HepG2 (cell line): ENCODE data around the gene RNF222. TPM values are rescaled to one million over a fixed set of nuclear protein-coding genes. Genes with fewer than 3 reads are reported as not detected.

Source experiments
- ARNTL ChIP-seq: sonication (generic); formaldehyde crosslinking; IDR thresholded peaks from 2 replicates; pipeline ENCODE4 v1.4.0; 2020; ENCODE audit warnings: mild to moderate bottlenecking, missing genetic modification reagents
- FOSL2 ChIP-seq: sonication (generic); formaldehyde crosslinking; IDR thresholded peaks from 2 replicates; pipeline ENCODE4 v1.4.0; 2020; ENCODE audit warnings: missing genetic modification reagents
- HNRNPH1 ChIP-seq: fragments of 200-400 bp; formaldehyde crosslinking; optimal IDR thresholded peaks from 2 replicates; pipeline ENCODE3; 2017; ENCODE audit warnings: mild to moderate bottlenecking, low read depth, low read length
- JUN ChIP-seq: sonication (generic); formaldehyde crosslinking; IDR thresholded peaks from 2 replicates; pipeline ENCODE4 v1.4.0; 2020; ENCODE audit warnings: mild to moderate bottlenecking, missing genetic modification reagents
- KLF12 ChIP-seq: sonication (generic); formaldehyde crosslinking; IDR thresholded peaks from 2 replicates; pipeline ENCODE4 v1.4.0; 2020; ENCODE audit warnings: missing genetic modification reagents, borderline replicate concordance
- MIER2 ChIP-seq: IDR thresholded peaks from 2 replicates; pipeline ENCODE4 v1.6.1; 2016; ENCODE audit warnings: missing biosample characterization, missing genetic modification reagents
- ZFX ChIP-seq: sonication (generic); formaldehyde crosslinking; IDR thresholded peaks from 2 replicates; pipeline ENCODE4 v1.4.0; 2020; ENCODE audit warnings: mild to moderate bottlenecking, low read depth, missing genetic modification reagents, moderate library complexity
- ZNF160 ChIP-seq: sonication (generic); formaldehyde crosslinking; IDR thresholded peaks from 2 replicates; pipeline ENCODE4 v1.8.0; 2022; ENCODE audit warnings: mild to moderate bottlenecking, inconsistent platforms, missing genetic modification reagents
- polyA plus RNA-seq, 8 experiments: library from polyadenylated mRNA; depleted of rRNA in 3 of 8; stranded (reverse) in 7 of 8; unstranded in 1 of 8; fragments of >200 nt; fragmentation: Illumina TruSeq in 4 of 8; extraction: Trizol in 4 of 8; gene quantifications; 2 replicates each; pipeline versions ENCODE4 v1.2.1 to v1.2.3, GENCODE V29; 2011 to 2016; ENCODE audit warnings: low read depth in 4 of 8, missing spikeins in 1 of 8, mixed read lengths in 1 of 8; ENCODE audit not compliant: insufficient read depth in 1 of 8
- total RNA-seq, 5 experiments: library from RNA; depleted of rRNA; stranded (reverse); fragments of >200 nt; fragmentation: Illumina TruSeq; extraction: Trizol; gene quantifications; 2 replicates each; pipeline ENCODE4 v1.2.3, GENCODE V29; 2016; ENCODE audit warnings: low read depth in 1 of 5
- TF ChIP-seq, protein P1 (sequence below): IDR thresholded peaks from 2 replicates; pipeline ENCODE4 v1.4.0; 2020; ENCODE audit warnings: mild to moderate bottlenecking, missing genetic modification reagents
- TF ChIP-seq, protein P2 (sequence below): sonication (generic); formaldehyde crosslinking; IDR thresholded peaks from 2 replicates; pipeline ENCODE4 v1.5.1; 2020; ENCODE audit warnings: mild to moderate bottlenecking, missing genetic modification reagents
- TF ChIP-seq, protein P3 (sequence below): sonication (generic); formaldehyde crosslinking; IDR thresholded peaks from 2 replicates; pipeline ENCODE4 v1.4.0; 2020; ENCODE audit warnings: missing genetic modification reagents, borderline replicate concordance
- TF ChIP-seq, protein P4 (sequence below): sonication (generic); formaldehyde crosslinking; IDR thresholded peaks from 2 replicates; pipeline ENCODE4 v1.5.0; 2020; ENCODE audit warnings: mild to moderate bottlenecking, missing genetic modification reagents
- TF ChIP-seq, protein P5 (sequence below): sonication (generic); formaldehyde crosslinking; IDR thresholded peaks from 2 replicates; pipeline ENCODE4 v1.9.0; 2021; ENCODE audit warnings: missing genetic modification reagents, mild to moderate bottlenecking, borderline replicate concordance

RNF222 gene
- total and polyA plus RNA-seq, 2 of the 13 experiments (the other 11 are each of a cell fraction or from before 2014, with no cell fraction given), result not detected

DNA sequence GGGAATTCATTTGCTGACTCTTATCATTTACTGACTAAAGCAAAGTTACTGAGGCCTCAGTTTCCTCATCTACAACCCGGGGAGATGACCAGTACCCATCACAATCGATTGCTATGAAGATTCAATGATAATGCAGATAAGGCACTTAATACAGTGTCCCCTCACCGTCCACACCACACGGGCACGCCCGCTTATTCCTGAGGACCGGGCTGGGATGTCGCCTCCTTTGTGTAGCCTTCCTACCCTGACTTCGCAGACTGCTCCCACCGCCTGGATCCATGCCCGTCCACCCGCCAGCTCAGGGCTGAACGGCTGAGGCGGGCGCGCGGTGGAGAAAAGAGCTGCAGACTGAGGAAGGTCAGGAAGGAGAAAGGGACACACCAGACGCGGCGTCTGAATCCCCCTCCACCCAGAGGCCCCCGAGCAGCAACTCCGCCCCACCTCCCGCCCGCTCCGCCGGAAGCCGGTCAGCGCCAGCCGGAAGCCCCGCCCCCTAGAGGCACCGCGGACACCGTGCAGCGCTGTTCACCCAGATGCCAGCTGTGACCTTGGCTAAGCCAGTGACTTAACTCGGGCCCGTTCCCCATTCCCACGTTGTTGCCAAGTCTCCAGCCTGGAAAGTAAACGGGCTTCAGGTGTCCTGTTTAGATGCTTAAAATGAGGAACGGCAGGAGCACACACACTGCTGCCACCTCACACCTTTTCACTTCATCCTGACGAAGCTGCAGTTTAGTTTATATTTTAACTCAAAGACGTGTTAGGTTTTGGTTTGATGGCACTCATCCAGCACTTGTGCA, 21.2 kb downstream of the RNF222 start, which contains the start of gene KRABD2 (continued):
- TF ChIP-seq ARNTL (CRISPR knock-in tag) (no peak), ZNF160 (no peak), HNRNPH1 (peak; percentile 94), KLF12 (CRISPR knock-in tag) (0 out of 2 replicates have a peak, but pooled peaks have one; percentile 30), ZFX (CRISPR knock-in tag) (peak; percentile 63), JUN (CRISPR knock-in tag) (no peak), MIER2 (CRISPR knock-in tag) (peak; percentile 71), FOSL2 (CRISPR knock-in tag) (peak; percentile 53)
- TF ChIP-seq, protein P1, sequence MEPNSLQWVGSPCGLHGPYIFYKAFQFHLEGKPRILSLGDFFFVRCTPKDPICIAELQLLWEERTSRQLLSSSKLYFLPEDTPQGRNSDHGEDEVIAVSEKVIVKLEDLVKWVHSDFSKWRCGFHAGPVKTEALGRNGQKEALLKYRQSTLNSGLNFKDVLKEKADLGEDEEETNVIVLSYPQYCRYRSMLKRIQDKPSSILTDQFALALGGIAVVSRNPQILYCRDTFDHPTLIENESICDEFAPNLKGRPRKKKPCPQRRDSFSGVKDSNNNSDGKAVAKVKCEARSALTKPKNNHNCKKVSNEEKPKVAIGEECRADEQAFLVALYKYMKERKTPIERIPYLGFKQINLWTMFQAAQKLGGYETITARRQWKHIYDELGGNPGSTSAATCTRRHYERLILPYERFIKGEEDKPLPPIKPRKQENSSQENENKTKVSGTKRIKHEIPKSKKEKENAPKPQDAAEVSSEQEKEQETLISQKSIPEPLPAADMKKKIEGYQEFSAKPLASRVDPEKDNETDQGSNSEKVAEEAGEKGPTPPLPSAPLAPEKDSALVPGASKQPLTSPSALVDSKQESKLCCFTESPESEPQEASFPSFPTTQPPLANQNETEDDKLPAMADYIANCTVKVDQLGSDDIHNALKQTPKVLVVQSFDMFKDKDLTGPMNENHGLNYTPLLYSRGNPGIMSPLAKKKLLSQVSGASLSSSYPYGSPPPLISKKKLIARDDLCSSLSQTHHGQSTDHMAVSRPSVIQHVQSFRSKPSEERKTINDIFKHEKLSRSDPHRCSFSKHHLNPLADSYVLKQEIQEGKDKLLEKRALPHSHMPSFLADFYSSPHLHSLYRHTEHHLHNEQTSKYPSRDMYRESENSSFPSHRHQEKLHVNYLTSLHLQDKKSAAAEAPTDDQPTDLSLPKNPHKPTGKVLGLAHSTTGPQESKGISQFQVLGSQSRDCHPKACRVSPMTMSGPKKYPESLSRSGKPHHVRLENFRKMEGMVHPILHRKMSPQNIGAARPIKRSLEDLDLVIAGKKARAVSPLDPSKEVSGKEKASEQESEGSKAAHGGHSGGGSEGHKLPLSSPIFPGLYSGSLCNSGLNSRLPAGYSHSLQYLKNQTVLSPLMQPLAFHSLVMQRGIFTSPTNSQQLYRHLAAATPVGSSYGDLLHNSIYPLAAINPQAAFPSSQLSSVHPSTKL (CRISPR knock-in tag), result peak; percentile 52; the same call in 1 of the 2 replicates
- TF ChIP-seq, protein P2, sequence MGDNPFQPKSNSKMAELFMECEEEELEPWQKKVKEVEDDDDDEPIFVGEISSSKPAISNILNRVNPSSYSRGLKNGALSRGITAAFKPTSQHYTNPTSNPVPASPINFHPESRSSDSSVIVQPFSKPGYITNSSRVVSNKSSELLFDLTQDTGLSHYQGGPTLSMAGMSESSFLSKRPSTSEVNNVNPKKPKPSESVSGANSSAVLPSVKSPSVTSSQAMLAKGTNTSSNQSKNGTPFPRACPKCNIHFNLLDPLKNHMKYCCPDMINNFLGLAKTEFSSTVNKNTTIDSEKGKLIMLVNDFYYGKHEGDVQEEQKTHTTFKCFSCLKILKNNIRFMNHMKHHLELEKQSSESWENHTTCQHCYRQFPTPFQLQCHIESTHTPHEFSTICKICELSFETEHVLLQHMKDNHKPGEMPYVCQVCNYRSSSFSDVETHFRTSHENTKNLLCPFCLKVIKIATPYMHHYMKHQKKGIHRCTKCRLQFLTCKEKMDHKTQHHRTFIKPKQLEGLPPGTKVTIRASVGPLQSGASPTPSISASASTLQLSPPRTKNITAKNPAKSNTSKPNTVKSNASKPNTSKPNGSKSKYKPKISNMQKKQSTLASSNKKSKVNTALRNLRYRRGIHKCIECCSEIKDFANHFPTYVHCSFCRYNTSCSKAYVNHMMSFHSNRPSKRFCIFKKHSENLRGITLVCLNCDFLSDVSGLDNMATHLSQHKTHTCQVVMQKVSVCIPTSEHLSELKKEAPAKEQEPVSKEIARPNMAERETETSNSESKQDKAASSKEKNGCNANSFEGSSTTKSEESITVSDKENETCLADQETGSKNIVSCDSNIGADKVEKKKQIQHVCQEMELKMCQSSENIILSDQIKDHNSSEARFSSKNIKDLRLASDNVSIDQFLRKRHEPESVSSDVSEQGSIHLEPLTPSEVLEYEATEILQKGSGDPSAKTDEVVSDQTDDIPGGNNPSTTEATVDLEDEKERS (CRISPR knock-in tag), result peak; percentile 90
- TF ChIP-seq, protein P3, sequence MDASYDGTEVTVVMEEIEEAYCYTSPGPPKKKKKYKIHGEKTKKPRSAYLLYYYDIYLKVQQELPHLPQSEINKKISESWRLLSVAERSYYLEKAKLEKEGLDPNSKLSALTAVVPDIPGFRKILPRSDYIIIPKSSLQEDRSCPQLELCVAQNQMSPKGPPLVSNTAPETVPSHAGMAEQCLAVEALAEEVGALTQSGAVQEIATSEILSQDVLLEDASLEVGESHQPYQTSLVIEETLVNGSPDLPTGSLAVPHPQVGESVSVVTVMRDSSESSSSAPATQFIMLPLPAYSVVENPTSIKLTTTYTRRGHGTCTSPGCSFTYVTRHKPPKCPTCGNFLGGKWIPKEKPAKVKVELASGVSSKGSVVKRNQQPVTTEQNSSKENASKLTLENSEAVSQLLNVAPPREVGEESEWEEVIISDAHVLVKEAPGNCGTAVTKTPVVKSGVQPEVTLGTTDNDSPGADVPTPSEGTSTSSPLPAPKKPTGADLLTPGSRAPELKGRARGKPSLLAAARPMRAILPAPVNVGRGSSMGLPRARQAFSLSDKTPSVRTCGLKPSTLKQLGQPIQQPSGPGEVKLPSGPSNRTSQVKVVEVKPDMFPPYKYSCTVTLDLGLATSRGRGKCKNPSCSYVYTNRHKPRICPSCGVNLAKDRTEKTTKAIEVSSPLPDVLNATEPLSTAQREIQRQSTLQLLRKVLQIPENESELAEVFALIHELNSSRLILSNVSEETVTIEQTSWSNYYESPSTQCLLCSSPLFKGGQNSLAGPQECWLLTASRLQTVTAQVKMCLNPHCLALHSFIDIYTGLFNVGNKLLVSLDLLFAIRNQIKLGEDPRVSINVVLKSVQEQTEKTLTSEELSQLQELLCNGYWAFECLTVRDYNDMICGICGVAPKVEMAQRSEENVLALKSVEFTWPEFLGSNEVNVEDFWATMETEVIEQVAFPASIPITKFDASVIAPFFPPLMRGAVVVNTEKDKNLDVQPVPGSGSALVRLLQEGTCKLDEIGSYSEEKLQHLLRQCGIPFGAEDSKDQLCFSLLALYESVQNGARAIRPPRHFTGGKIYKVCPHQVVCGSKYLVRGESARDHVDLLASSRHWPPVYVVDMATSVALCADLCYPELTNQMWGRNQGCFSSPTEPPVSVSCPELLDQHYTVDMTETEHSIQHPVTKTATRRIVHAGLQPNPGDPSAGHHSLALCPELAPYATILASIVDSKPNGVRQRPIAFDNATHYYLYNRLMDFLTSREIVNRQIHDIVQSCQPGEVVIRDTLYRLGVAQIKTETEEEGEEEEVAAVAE (CRISPR knock-in tag), result peak; percentile 78
- TF ChIP-seq, protein P4, sequence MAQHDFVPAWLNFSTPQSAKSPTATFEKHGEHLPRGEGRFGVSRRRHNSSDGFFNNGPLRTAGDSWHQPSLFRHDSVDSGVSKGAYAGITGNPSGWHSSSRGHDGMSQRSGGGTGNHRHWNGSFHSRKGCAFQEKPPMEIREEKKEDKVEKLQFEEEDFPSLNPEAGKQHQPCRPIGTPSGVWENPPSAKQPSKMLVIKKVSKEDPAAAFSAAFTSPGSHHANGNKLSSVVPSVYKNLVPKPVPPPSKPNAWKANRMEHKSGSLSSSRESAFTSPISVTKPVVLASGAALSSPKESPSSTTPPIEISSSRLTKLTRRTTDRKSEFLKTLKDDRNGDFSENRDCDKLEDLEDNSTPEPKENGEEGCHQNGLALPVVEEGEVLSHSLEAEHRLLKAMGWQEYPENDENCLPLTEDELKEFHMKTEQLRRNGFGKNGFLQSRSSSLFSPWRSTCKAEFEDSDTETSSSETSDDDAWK (CRISPR knock-in tag), result no peak
- TF ChIP-seq, protein P5, sequence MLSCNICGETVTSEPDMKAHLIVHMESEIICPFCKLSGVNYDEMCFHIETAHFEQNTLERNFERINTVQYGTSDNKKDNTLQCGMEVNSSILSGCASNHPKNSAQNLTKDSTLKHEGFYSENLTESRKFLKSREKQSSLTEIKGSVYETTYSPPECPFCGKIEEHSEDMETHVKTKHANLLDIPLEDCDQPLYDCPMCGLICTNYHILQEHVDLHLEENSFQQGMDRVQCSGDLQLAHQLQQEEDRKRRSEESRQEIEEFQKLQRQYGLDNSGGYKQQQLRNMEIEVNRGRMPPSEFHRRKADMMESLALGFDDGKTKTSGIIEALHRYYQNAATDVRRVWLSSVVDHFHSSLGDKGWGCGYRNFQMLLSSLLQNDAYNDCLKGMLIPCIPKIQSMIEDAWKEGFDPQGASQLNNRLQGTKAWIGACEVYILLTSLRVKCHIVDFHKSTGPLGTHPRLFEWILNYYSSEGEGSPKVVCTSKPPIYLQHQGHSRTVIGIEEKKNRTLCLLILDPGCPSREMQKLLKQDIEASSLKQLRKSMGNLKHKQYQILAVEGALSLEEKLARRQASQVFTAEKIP, result no peak
